HepG2 (cell line): ENCODE data around the gene ESPN.
"Not testable (repeated sequence)": the region's sequence is repeated elsewhere in the genome, so short reads cannot be mapped to it uniquely, and the experiment has no call there.

Source experiments
- POLR2A ChIP-seq, 2 experiments: IDR thresholded peaks; 2 replicates each; pipeline ENCODE4 v1.6.1; 2011; ENCODE audit warnings: low read depth in 2 of 2, low read length in 2 of 2, mild to moderate bottlenecking in 1 of 2, moderate library complexity in 1 of 2; ENCODE audit not compliant: insufficient read depth in 1 of 2
- TOPORS ChIP-seq: sonication (generic); formaldehyde crosslinking; IDR thresholded peaks from 2 replicates; pipeline ENCODE4 v1.8.0; 2023; ENCODE audit warnings: mild to moderate bottlenecking, missing genetic modification reagents
- ZNF597 ChIP-seq: sonication (generic); formaldehyde crosslinking; IDR thresholded peaks from 2 replicates; pipeline ENCODE4 v1.5.0; 2020; ENCODE audit warnings: missing genetic modification reagents
- ZNF792 ChIP-seq: IDR thresholded peaks from 2 replicates; pipeline ENCODE4 v1.6.1; 2016

DNA sequence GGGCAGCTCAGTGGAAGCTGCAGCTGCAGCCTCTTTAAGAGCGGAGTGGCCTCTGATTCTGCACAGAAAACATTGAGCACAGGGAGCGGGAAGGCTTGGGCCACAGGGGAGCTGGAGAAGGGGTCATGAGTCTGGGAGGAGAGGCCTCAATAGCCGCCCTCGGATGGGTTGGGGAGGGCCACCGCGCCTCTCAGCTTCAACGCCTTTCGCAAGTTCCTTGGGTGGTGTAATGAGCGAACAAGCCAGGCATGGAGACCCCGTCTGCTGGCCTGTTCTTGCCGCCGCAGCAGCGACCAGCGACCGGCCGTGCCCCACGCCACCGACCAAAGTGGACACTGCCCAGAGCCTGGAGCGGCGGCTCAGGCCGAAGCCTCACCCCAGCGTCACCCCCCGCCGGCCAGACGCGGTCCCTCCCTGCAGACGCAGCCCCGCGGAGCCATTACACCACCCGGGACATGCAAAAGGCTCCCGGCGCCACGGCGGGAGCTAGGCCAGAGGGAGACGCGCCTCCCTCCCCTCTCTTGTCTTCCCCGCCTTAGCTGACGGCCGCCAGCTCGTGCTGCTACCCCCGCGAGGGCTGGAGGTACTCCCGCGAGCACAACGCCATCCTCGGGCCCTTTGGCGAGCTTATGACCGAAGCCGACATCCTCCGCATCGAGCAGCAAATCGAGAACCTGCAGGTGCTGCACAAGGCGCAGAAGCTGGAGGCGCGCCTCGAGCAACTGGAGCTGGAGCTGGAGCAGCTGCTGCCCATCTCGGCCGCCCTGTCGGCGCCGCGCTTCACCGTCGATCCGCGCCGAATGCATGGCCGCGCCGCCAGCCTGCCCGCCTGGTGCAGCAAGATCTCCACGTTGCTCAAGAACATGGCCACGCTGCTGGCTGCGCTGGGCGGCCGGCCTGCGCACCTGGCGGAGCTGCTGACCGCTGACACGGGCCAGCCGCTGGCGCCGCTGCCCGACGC, 29.6 kb downstream of the ESPN start:
- not testable (repeated sequence) for TF ChIP-seq POLR2A (IDR thresholded peaks at IDR 0.05; ENCODE audit: insufficient read depth in 1 of 2, low read depth in 2 of 2, low read length in 2 of 2); ZNF792 (CRISPR knock-in tag); TOPORS; ZNF597
